H1 (cell line): ENCODE results near the gene ZNF592. TPM values are rescaled to one million over a fixed set of nuclear protein-coding genes. Genes with fewer than 3 reads are reported as not detected.

ENCODE experiments used
- CHD1 ChIP-seq: IDR thresholded peaks from 2 replicates; pipeline ENCODE4 v1.6.1; 2012; ENCODE audit warnings: low read depth, low read length, improper control_type of control experiment
- NANOG ChIP-seq: IDR thresholded peaks from 2 replicates; pipeline ENCODE4 v1.6.1; 2011; ENCODE audit warnings: low read length, low read depth, mild to moderate bottlenecking, inconsistent platforms; ENCODE audit not compliant: insufficient read depth, poor library complexity, severe bottlenecking
- TAF1 ChIP-seq: IDR thresholded peaks from 2 replicates; pipeline ENCODE4 v1.6.1; 2011; ENCODE audit warnings: mild to moderate bottlenecking, low read depth, low read length
- TEAD4 ChIP-seq: IDR thresholded peaks from 2 replicates; pipeline ENCODE4 v1.6.1; 2012; ENCODE audit warnings: low read depth, low read length, inconsistent platforms, mixed read lengths
- polyA plus RNA-seq, 7 experiments: library from polyadenylated mRNA; depleted of rRNA in 3 of 7; stranded (reverse) in 5 of 7; unstranded in 2 of 7; fragments of >200 nt in 5 of 7; fragments of 200-250 nt in 2 of 7; gene quantifications; 1 replicate in 5 of 7; 2 replicates in 1 of 7; 4 replicates in 1 of 7; pipeline versions ENCODE4 v1.2.1 to v1.2.3, GENCODE V29; 2011 to 2013; ENCODE audit warnings: missing spikeins in 2 of 7, mixed read lengths in 2 of 7
- total RNA-seq: library from RNA; stranded (reverse); fragmentation: NEBNext Ultra II Directional; extraction: Animal tissue kit (Norgen Biotek cat#: 25700); gene quantifications from 2 replicates; pipeline ENCODE4 v1.2.1, GENCODE V29; 2021
- TF ChIP-seq, protein P1 (sequence below): IDR thresholded peaks from 2 replicates; pipeline ENCODE4 v1.6.1; 2012; ENCODE audit warnings: low read length, inconsistent platforms
- TF ChIP-seq, protein P2 (sequence below): IDR thresholded peaks from 2 replicates; pipeline ENCODE4 v1.6.1; 2012; ENCODE audit warnings: inconsistent platforms

The ZNF592 gene
- total and polyA plus RNA-seq, 2 of the 8 experiments (the other 6 are each of a cell fraction or from before 2014, with no cell fraction given), result 14.2 to 33.0 TPM

DNA sequence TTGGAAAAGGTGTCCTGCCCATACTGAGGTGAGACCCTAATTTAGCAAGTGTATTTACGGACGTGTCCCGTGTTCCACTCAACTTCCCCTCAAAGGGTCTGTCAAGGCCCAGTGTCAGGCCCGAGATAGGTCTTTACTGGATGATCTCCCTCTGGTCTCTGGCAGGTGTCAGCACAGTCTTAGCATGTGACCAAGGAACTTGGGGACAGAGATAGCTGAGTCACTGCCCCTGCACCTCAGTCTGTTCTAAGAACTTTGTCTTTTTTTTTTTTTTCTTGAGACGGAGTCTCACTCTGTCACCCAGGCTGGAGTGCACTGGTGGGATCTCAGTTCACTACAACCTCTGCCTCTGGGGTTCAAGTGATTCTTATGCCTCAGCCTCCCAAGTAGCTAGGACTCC lies 36.7 kb downstream of the ZNF592 start (continued):
- TF ChIP-seq, protein P1, sequence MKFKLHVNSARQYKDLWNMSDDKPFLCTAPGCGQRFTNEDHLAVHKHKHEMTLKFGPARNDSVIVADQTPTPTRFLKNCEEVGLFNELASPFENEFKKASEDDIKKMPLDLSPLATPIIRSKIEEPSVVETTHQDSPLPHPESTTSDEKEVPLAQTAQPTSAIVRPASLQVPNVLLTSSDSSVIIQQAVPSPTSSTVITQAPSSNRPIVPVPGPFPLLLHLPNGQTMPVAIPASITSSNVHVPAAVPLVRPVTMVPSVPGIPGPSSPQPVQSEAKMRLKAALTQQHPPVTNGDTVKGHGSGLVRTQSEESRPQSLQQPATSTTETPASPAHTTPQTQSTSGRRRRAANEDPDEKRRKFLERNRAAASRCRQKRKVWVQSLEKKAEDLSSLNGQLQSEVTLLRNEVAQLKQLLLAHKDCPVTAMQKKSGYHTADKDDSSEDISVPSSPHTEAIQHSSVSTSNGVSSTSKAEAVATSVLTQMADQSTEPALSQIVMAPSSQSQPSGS, result no peak
- TF ChIP-seq, protein P2, sequence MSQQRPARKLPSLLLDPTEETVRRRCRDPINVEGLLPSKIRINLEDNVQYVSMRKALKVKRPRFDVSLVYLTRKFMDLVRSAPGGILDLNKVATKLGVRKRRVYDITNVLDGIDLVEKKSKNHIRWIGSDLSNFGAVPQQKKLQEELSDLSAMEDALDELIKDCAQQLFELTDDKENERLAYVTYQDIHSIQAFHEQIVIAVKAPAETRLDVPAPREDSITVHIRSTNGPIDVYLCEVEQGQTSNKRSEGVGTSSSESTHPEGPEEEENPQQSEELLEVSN, result no peak
- TF ChIP-seq TEAD4 (no peak), CHD1 (no peak), NANOG (no peak), TAF1 (no peak)
